Left ventricle myocardium inferior (tissue), 1 donor: Measurements from ENCODE around the gene ZNF793. TPM values are rescaled to one million over a fixed set of nuclear protein-coding genes. Genes with fewer than 3 reads are reported as not detected.

ENCODE experiments used
- DNase-seq: peaks from one replicate; pipeline ENCODE4 v3.0.0-alpha.2; 2020
- H3K27ac ChIP-seq: fragments of 200-600 bp; replicated peaks from 2 replicates; pipeline ENCODE4 v1.8.0; 2021
- H3K27me3 ChIP-seq: fragments of 200-600 bp; 2 replicates; pipeline ENCODE4 v1.8.0; 2021; ENCODE audit warnings: low read depth
- H3K36me3 ChIP-seq: fragments of 200-600 bp; 2 replicates; pipeline ENCODE4 v1.8.0; 2021
- H3K4me1 ChIP-seq: fragments of 200-600 bp; 2 replicates; pipeline ENCODE4 v1.8.0; 2021
- H3K4me3 ChIP-seq: fragments of 200-600 bp; 2 replicates; pipeline ENCODE4 v1.8.0; 2021; ENCODE audit warnings: mild to moderate bottlenecking, moderate library complexity
- H3K9me3 ChIP-seq: fragments of 200-600 bp; replicated peaks from 2 replicates; pipeline ENCODE4 v1.8.0; 2021
- CTCF ChIP-seq: fragments of 200-600 bp; IDR thresholded peaks from 2 replicates; pipeline ENCODE4 v1.8.0; 2021; ENCODE audit warnings: antibody characterized with exemption, mild to moderate bottlenecking, borderline replicate concordance
- intact Hi-C: fragments of 100-400 bp; cut with micrococcal nuclease; formaldehyde crosslinking; loops from one replicate; pipeline ENCODE4 v1.11.0; 2022
- total RNA-seq: library from RNA; stranded (reverse); fragmentation: NEBNext Ultra II Directional; extraction: Animal tissue kit (Norgen Biotek cat#: 25700); gene quantifications from one replicate; pipeline ENCODE4 v1.2.1, GENCODE V29; 2021
- donor health status: DM: no; HTN: yes; CAD: no; lungs with severe emphysema.

The ZNF793 gene
- total RNA-seq, 1 donor from 2014 or later, result 7.1 TPM

GRCh38 chr19:37565370-37565669 lies 58.6 kb downstream of the ZNF793 start:
- Histone ChIP-seq H3K36me3 (peaks cover 100% of the 10 kb centered on the region), H3K27me3 (no peaks in the 10 kb centered on the region), H3K9me3 (no peaks in the 10 kb centered on the region), H3K4me1 (no peaks in the 10 kb centered on the region), H3K27ac (no peak overlapping the region), H3K4me3 (no peak overlapping the region)
- no peak for DNase-seq
- no peak for TF ChIP-seq CTCF
- intact Hi-C loops, result no loop called here

GRCh38 chr19:37572203-37572602 lies 65.5 kb downstream of the ZNF793 start:
- no peak for DNase-seq
- Histone ChIP-seq H3K9me3 (no peaks in the 10 kb centered on the region), H3K36me3 (peaks cover 46% of the 10 kb centered on the region), H3K4me3 (no peak overlapping the region), H3K27ac (no peak overlapping the region), H3K4me1 (no peaks in the 10 kb centered on the region), H3K27me3 (no peaks in the 10 kb centered on the region)
- intact Hi-C loops, result no loop called here
- TF ChIP-seq CTCF, result no peak

GRCh38 chr19:37583340-37583739 lies 76.6 kb downstream of the ZNF793 start:
- Histone ChIP-seq H3K27me3 (no peaks in the 10 kb centered on the region), H3K4me1 (no peaks in the 10 kb centered on the region), H3K36me3 (peaks cover 9% of the 10 kb centered on the region), H3K27ac (no peak overlapping the region), H3K4me3 (no peak overlapping the region), H3K9me3 (no peaks in the 10 kb centered on the region)
- DNase-seq, result no peak
- TF ChIP-seq CTCF, result no peak
- intact Hi-C loops, result no loop called here

Other genes with a start within 250 kb of the ZNF793 start
- gene ZNF527, start 135.8 kb upstream of the ZNF793 start, total RNA-seq, result 6.2 TPM
- 6.5 TPM for gene ZNF569, start 39.5 kb upstream of the ZNF793 start, total RNA-seq
- gene ZNF570, start 37.6 kb upstream of the ZNF793 start, total RNA-seq, result 7.9 TPM
- gene ZNF571, start 87.9 kb downstream of the ZNF793 start, total RNA-seq, result 3.8 TPM
- gene ZNF540, start 87.9 kb downstream of the ZNF793 start, total RNA-seq, result 6.9 TPM
- gene ZFP30, start 148.5 kb downstream of the ZNF793 start, total RNA-seq, result 7.7 TPM
- 6.6 TPM for gene ZNF607, start 212.8 kb downstream of the ZNF793 start, total RNA-seq